Breast epithelium (tissue), 3 donors: ENCODE data around the gene HDAC4.

Source experiments
- CTCF ChIP-seq, 3 donors: fragments of 450-650 bp; IDR thresholded peaks; one replicate each; pipeline ENCODE4 v1.5.1; 2016 to 2017; ENCODE audit warnings: antibody characterized with exemption in 3 of 3, mild to moderate bottlenecking in 3 of 3, moderate library complexity in 3 of 3
- POLR2A ChIP-seq: fragments of 450-650 bp; IDR thresholded peaks from one replicate; pipeline ENCODE4 v1.6.1; 2016; ENCODE audit warnings: antibody characterized with exemption, mild to moderate bottlenecking, moderate library complexity
- POLR2AphosphoS5 ChIP-seq, 3 donors: sonication (generic); formaldehyde crosslinking; IDR thresholded peaks; one replicate each; pipeline ENCODE4 v1.6.1; 2017; ENCODE audit warnings: antibody characterized with exemption in 3 of 3

GRCh38 chr2:239293775-239294430, 106.9 kb downstream of the HDAC4 start:
- TF ChIP-seq CTCF (IDR thresholded peaks at IDR 0.05): no peak
- TF ChIP-seq POLR2A: no peak
- TF ChIP-seq POLR2AphosphoS5 (IDR thresholded peaks at IDR 0.05): no peak
